WERI-Rb-1 (cell line): ENCODE results near the gene HS1BP3.

Source experiments
- DNase-seq: peaks from one replicate; pipeline ENCODE4 v3.0.0-alpha.2; 2020
- H3K27ac ChIP-seq: fragments of 250-450 bp; sonication (Bioruptor Pico); 2 replicates; pipeline ENCODE4 v1.5.1; 2020; ENCODE audit warnings: mild to moderate bottlenecking, moderate library complexity
- H3K27me3 ChIP-seq: fragments of 250-450 bp; sonication (Bioruptor Pico); 2 replicates; pipeline ENCODE4 v1.5.1; 2021; ENCODE audit warnings: mild to moderate bottlenecking, low read depth, moderate library complexity; ENCODE audit not compliant: insufficient read depth, severe bottlenecking
- H3K36me3 ChIP-seq: fragments of 250-450 bp; sonication (Bioruptor Pico); 2 replicates; pipeline ENCODE4 v1.5.1; 2020; ENCODE audit warnings: mild to moderate bottlenecking, moderate library complexity
- H3K4me3 ChIP-seq: 2 replicates; pipeline ENCODE4 v1.5.1; 2011; ENCODE audit warnings: low read depth, mild to moderate bottlenecking, control low read depth, low read length
- H3K9me3 ChIP-seq: fragments of 250-450 bp; sonication (Bioruptor Pico); 2 replicates; pipeline ENCODE4 v1.5.1; 2021; ENCODE audit warnings: mild to moderate bottlenecking, moderate library complexity; ENCODE audit not compliant: severe bottlenecking
- CTCF ChIP-seq: IDR thresholded peaks from 2 replicates; pipeline ENCODE4 v1.5.1; 2011; ENCODE audit warnings: low read depth, mild to moderate bottlenecking, control low read depth, inconsistent platforms, low read length

Gene HS1BP3

GRCh38 chr2:20584399-20585358 is 66.2 kb downstream of the HS1BP3 start:
- no peak for DNase-seq
- Histone ChIP-seq H3K4me3 (no peak overlapping the region), H3K9me3 (peaks cover 15% of the 10 kb centered on the region), H3K36me3 (no peaks in the 10 kb centered on the region), H3K27me3 (no peaks in the 10 kb centered on the region), H3K27ac (no peak overlapping the region)
- TF ChIP-seq CTCF = no peak

GRCh38 chr2:20584045-20584398 is 66.9 kb downstream of the HS1BP3 start:
- Histone ChIP-seq H3K27me3 (no peaks in the 10 kb centered on the region), H3K27ac (no peak overlapping the region), H3K4me3 (no peak overlapping the region), H3K36me3 (no peaks in the 10 kb centered on the region), H3K9me3 (peaks cover 15% of the 10 kb centered on the region)
- no peak for DNase-seq
- TF ChIP-seq CTCF = no peak

- Histone ChIP-seq H3K27me3 (no peaks in the 10 kb centered on the region), H3K36me3 (no peaks in the 10 kb centered on the region), H3K4me3 (no peak overlapping the region), H3K27ac (no peak overlapping the region), H3K9me3 (peaks cover 15% of the 10 kb centered on the region)
- DNase-seq = no peak
- TF ChIP-seq CTCF = no peak
Measured at GRCh38 chr2:20583425-20583881, 67.4 kb downstream of the HS1BP3 start.

GRCh38 chr2:20582600-20583221 is 68.2 kb downstream of the HS1BP3 start:
- no peaks in the 10 kb centered on the region for H3K36me3 ChIP-seq
- no peak overlapping the region for H3K27ac ChIP-seq
- no peak for TF ChIP-seq CTCF
- H3K27me3 ChIP-seq = no peaks in the 10 kb centered on the region
- no peak for DNase-seq
- H3K4me3 ChIP-seq = no peak overlapping the region
- H3K9me3 ChIP-seq = peaks cover 15% of the 10 kb centered on the region

GRCh38 chr2:20580690-20581437 is 70.0 kb downstream of the HS1BP3 start:
- no peak overlapping the region for H3K4me3 ChIP-seq
- no peaks in the 10 kb centered on the region for H3K27me3 ChIP-seq
- no peak for TF ChIP-seq CTCF
- H3K9me3 ChIP-seq = peaks cover 15% of the 10 kb centered on the region
- H3K36me3 ChIP-seq = no peaks in the 10 kb centered on the region
- DNase-seq = no peak
- H3K27ac ChIP-seq = no peak overlapping the region
